GM23248 (cell line): ENCODE data around the gene RNF114. TPM values are rescaled to one million over a fixed set of nuclear protein-coding genes. Genes with fewer than 3 reads are reported as not detected.

Source experiments
- DNase-seq: peaks from one replicate; pipeline ENCODE4 v3.0.0-alpha.2; 2015
- H2AFZ ChIP-seq: fragments of 200-600 bp; sonication (generic); 2 replicates; pipeline ENCODE4 v1.6.1; 2016; ENCODE audit warnings: antibody characterized with exemption
- H3F3A ChIP-seq: fragments of 200-600 bp; sonication (generic); 2 replicates; pipeline ENCODE4 v1.6.1; 2016; ENCODE audit warnings: mild to moderate bottlenecking, antibody characterized with exemption, mixed run types; ENCODE audit not compliant: insufficient read depth
- H3K27ac ChIP-seq: fragments of 200-600 bp; sonication (generic); 2 replicates; pipeline ENCODE4 v1.5.1; 2016; ENCODE audit warnings: mild to moderate bottlenecking
- H3K27me3 ChIP-seq: fragments of 200-600 bp; sonication (generic); replicated peaks from 2 replicates; pipeline ENCODE4 v1.6.1; 2016; ENCODE audit warnings: mild to moderate bottlenecking; ENCODE audit not compliant: insufficient read depth
- H3K36me3 ChIP-seq: fragments of 200-600 bp; sonication (generic); 2 replicates; pipeline ENCODE4 v1.6.1; 2016; ENCODE audit warnings: low read depth, mild to moderate bottlenecking
- H3K4me1 ChIP-seq: fragments of 200-600 bp; sonication (generic); 2 replicates; pipeline ENCODE4 v1.6.1; 2016; ENCODE audit warnings: mild to moderate bottlenecking; ENCODE audit not compliant: insufficient read depth
- H3K4me2 ChIP-seq: fragments of 200-600 bp; sonication (generic); one replicate; pipeline ENCODE4 v1.6.1; 2016; ENCODE audit warnings: mild to moderate bottlenecking; ENCODE audit not compliant: unreplicated experiment
- H3K4me3 ChIP-seq: fragments of 200-600 bp; sonication (generic); 2 replicates; pipeline ENCODE4 v1.5.1; 2016; ENCODE audit warnings: mild to moderate bottlenecking
- H3K79me2 ChIP-seq: fragments of 200-600 bp; sonication (generic); 2 replicates; pipeline ENCODE4 v1.6.1; 2016; ENCODE audit warnings: mild to moderate bottlenecking; ENCODE audit not compliant: insufficient read depth
- H3K9ac ChIP-seq: fragments of 200-600 bp; sonication (generic); 2 replicates; pipeline ENCODE4 v1.6.1; 2016; ENCODE audit warnings: mild to moderate bottlenecking
- H3K9me2 ChIP-seq: fragments of 200-600 bp; sonication (generic); 2 replicates; pipeline ENCODE4 v1.6.1; 2016; ENCODE audit warnings: mixed run types, mild to moderate bottlenecking, moderate library complexity; ENCODE audit not compliant: insufficient read depth
- H3K9me3 ChIP-seq: fragments of 200-600 bp; sonication (generic); one replicate; pipeline ENCODE4 v1.6.1; 2017; ENCODE audit warnings: low read depth
- H4K20me1 ChIP-seq: fragments of 200-600 bp; sonication (generic); 2 replicates; pipeline ENCODE4 v1.6.0; 2016; ENCODE audit not compliant: insufficient read depth
- EZH2 ChIP-seq: fragments of 200-600 bp; sonication (generic); IDR thresholded peaks from 2 replicates; pipeline ENCODE4 v1.6.1; 2018; ENCODE audit warnings: antibody characterized with exemption, mild to moderate bottlenecking; ENCODE audit not compliant: insufficient read depth, poor library complexity, severe bottlenecking
- EZH2phosphoT487 ChIP-seq: fragments of 200-600 bp; sonication (generic); IDR thresholded peaks from 2 replicates; pipeline ENCODE4 v1.6.1; 2018; ENCODE audit warnings: antibody characterized with exemption, moderate library complexity, mild to moderate bottlenecking, low read depth; ENCODE audit not compliant: insufficient read depth
- WGBS, 2 experiments: methylation state at CpG; one replicate each; pipeline ENCODE4 v1.1.6; 2015 to 2017; ENCODE audit warnings: low lambda C conversion rate in 2 of 2, low coverage in 1 of 2; ENCODE audit errors: missing lambda C conversion rate in 2 of 2; 5-methylcytosine and 5-hydroxymethylcytosine counted together
- in situ Hi-C: fragments of 300-500 bp; cut with MboI; formaldehyde crosslinking; loops from 2 replicates; pipeline ENCODE4 v1.15.0; 2020
- polyA plus RNA-seq: library from polyadenylated mRNA; unstranded; fragments of >200 nt; fragmentation: Nextera tagmentation; extraction: Ambion mirVana; gene quantifications from 2 replicates; pipeline ENCODE4 v1.2.1, GENCODE V29; 2016
- total RNA-seq: library from RNA; depleted of rRNA; stranded (reverse); fragments of >200 nt; shearing (Covaris generic); gene quantifications from 2 replicates; pipeline ENCODE4 v1.2.3, GENCODE V29; 2014

RNF114 gene
- total and polyA plus RNA-seq, 2 experiments from 2014 or later: 72.7 to 96.0 TPM

GRCh38 chr20:49987015-49987867 is 51.0 kb downstream of the RNF114 start:
- in situ Hi-C loops: no loop called here
- Histone ChIP-seq H4K20me1 (no peaks in the 10 kb centered on the region), H3F3A (peaks cover 57% of the 10 kb centered on the region), H3K27ac (peak overlapping the region; percentile 89), H3K9me3 (no peaks in the 10 kb centered on the region), H3K4me1 (peaks cover 67% of the 10 kb centered on the region), H3K36me3 (no peaks in the 10 kb centered on the region; the same call in 1 of the 2 replicates), H3K4me2 (peak overlapping the region; percentile 95), H3K9ac (peak overlapping the region; percentile 96), H3K79me2 (peaks cover 47% of the 10 kb centered on the region), H2AFZ (no peak overlapping the region), H3K27me3 (no peaks in the 10 kb centered on the region), H3K4me3 (peak overlapping the region; percentile 88), H3K9me2 (no peaks in the 10 kb centered on the region)
- no peak for TF ChIP-seq EZH2
- no peak for TF ChIP-seq EZH2phosphoT487
- WGBS, 2 experiments: 33% methylated on average over 15 of the region's 15 CpGs
- DNase-seq: peak; percentile 75

GRCh38 chr20:49987868-49988690 is 51.9 kb downstream of the RNF114 start:
- peaks cover 45% of the 10 kb centered on the region for H3K79me2 ChIP-seq
- in situ Hi-C loops: no loop called here
- peak overlapping the region; percentile 96 for H3K9ac ChIP-seq
- peak overlapping the region; percentile 89 for H3K27ac ChIP-seq
- TF ChIP-seq EZH2phosphoT487 (no peak), EZH2 (no peak)
- H3K27me3 ChIP-seq: no peaks in the 10 kb centered on the region
- no peaks in the 10 kb centered on the region; the same call in 1 of the 2 replicates for H3K36me3 ChIP-seq
- no peaks in the 10 kb centered on the region for H4K20me1 ChIP-seq
- H3K4me3 ChIP-seq: no peak overlapping the region
- H3F3A ChIP-seq: peaks cover 57% of the 10 kb centered on the region
- 46 to 52% methylated on average over 18 of the region's 18 CpGs for WGBS, 2 experiments
- H3K9me2 ChIP-seq: no peaks in the 10 kb centered on the region
- no peak overlapping the region for H2AFZ ChIP-seq
- peak; percentile 66 for DNase-seq
- H3K4me1 ChIP-seq: peaks cover 67% of the 10 kb centered on the region
- H3K4me2 ChIP-seq: peak overlapping the region; percentile 57
- H3K9me3 ChIP-seq: no peaks in the 10 kb centered on the region

- DNase-seq: peak; percentile 94
- H3K4me2 ChIP-seq: peak overlapping the region; percentile 57
- peaks cover 31% of the 10 kb centered on the region for H3K79me2 ChIP-seq
- H3K9me3 ChIP-seq: no peaks in the 10 kb centered on the region
- peaks cover 62% of the 10 kb centered on the region for H3K4me1 ChIP-seq
- peak overlapping the region; percentile 89 for H3K27ac ChIP-seq
- H3K9ac ChIP-seq: peak overlapping the region; percentile 96
- 2 to 3% methylated on average over 22 of the region's 22 CpGs for WGBS, 2 experiments
- no peak for TF ChIP-seq EZH2
- no peak for TF ChIP-seq EZH2phosphoT487
- peak overlapping the region; percentile 42 for H3K4me3 ChIP-seq
- no peaks in the 10 kb centered on the region for H3K27me3 ChIP-seq
- peaks cover 58% of the 10 kb centered on the region for H3F3A ChIP-seq
- peak overlapping the region; percentile 62 for H2AFZ ChIP-seq
- no peaks in the 10 kb centered on the region for H3K9me2 ChIP-seq
- H4K20me1 ChIP-seq: no peaks in the 10 kb centered on the region
- in situ Hi-C loops: no loop called here
- H3K36me3 ChIP-seq: no peaks in the 10 kb centered on the region
Measured at GRCh38 chr20:49989234-49990065, 53.3 kb downstream of the RNF114 start.
